OCI-LY3 (cell line): Measurements from ENCODE around the gene PMM2.

Source experiments
- CTCF ChIP-seq: fragments of 200-600, 300-600 bp; sonication (generic); IDR thresholded peaks from 2 replicates; pipeline ENCODE4 v1.5.1; 2014; ENCODE audit warnings: antibody characterized with exemption, low read length, low read depth
- EZH2phosphoT487 ChIP-seq: fragments of 200-600 bp; shearing (Covaris generic); IDR thresholded peaks from 2 replicates; pipeline ENCODE4 v1.6.1; 2018; ENCODE audit warnings: antibody characterized with exemption, mixed run types, low read depth

GRCh38 chr16:8828541-8829165 lies 31.0 kb downstream of the PMM2 start:
- no peak for TF ChIP-seq CTCF
- no peak for TF ChIP-seq EZH2phosphoT487
